NOMO-1 treated with dmso at 0.1 percent for 144 hours (cell line): ENCODE results near the gene SH2D6.
A peak's percentile ranks its signal among the peaks of the same experiment; 100 is the strongest.
"Not testable (repeated sequence)": the region's sequence is repeated elsewhere in the genome, so short reads cannot be mapped to it uniquely, and the experiment has no call there.

Experiments
- DNase-seq: peaks from one replicate; lab custom pipeline; 2025; ENCODE audit not compliant: unreplicated experiment; lab: John Stamatoyannopoulos, UW

Gene SH2D6

DNA sequence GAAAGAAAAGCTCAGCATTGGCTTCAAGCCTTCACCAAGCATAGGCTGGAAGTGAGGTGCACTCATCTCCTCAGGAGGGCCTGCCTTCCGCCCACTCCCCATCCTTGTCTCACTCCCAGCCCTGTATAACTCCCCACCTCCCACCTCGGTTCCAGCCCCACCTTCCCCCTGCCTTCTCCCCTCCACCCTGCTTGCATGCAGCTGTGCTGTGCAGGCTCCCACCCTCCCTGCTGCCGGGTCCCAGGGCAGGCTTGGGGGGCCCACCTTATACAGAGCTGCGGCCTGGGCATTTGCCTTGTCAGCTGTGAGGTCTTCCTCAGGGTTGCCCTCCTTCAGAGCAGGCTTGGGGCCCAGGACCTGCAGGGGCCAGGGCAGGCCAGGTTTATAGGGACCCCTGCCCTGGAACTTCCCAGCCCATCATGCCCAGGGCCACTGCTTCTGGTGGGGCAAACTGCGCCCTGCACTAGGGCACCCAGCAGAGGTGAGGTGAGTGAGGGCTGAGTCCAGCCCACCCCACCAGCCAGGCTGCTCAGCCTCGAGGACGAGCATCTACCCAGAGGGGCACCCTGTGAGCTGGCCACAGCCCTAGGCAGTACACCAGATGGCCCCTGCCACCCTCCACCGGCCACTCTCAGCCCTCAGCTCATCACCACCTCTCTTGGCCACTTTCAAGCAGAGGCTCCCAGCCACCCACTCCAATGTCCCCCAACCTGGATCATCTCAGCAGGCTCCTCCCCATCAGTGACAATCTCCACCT lies 19.9 kb upstream of the SH2D6 start:
- DNase-seq = no peak

GRCh38 chr2:85399183-85399455 lies 19.4 kb upstream of the SH2D6 start:
- no peak for DNase-seq

GRCh38 chr2:85400023-85400422 lies 18.5 kb upstream of the SH2D6 start:
- DNase-seq = no peak

GRCh38 chr2:85400541-85401463 lies 17.7 kb upstream of the SH2D6 start:
- DNase-seq = no peak

GRCh38 chr2:85401464-85401805 lies 17.1 kb upstream of the SH2D6 start:
- DNase-seq = no peak

- DNase-seq = peak; percentile 75
Observed at GRCh38 chr2:85401844-85402243, 16.7 kb upstream of the SH2D6 start.

DNA sequence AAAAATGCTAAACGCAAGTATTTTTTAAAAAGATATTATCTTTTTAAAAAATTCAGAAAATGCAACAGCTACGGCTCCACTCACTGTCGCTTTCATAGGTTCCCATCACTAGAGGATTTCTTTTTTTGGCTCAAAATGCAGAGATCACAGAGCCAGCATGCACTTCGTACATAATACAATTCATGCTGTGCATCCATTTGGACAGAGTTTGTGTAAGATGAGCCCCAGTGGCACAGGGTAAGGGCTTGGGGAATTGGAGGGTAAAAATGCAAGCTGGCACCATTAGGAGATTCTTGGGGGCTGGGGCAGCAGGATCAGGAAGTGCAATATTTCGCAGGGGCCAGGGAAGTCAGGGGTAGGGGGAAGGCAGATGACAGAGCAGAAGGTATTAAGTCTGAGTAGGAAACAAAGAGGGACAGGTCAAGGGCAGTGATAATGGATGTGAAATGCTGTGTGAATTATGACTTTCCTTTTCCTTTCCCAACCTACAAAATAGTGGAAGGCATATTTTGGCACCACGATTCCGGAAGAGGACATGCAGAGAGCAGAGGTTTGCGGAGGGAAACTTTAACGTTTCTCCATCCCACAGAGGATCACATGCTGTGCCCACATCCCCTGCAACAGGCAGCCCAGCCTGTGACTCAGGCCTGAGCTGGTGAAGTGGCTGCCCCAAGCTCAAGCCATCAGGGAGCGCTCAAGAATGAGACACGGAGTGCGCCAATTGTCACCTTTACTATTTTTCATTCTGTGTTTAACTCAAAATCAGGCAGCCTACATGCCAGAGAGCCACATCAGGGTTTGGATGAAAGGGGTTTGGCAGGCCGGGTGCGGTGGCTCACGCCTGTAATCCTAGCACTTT lies 13.1 kb upstream of the SH2D6 start:
- peak; percentile 91 for DNase-seq

GRCh38 chr2:85409845-85410583 lies 8.5 kb upstream of the SH2D6 start, which contains the start of gene CAPG:
Gene CAPG, minus strand, starts transcription at chr2:85410366. Its CDS starts 8,221 bp downstream, at chr2:85402145.
- peak; percentile 89 for DNase-seq

GRCh38 chr2:85410584-85411404 lies 7.7 kb upstream of the SH2D6 start:
- DNase-seq = peak; percentile 37

DNA sequence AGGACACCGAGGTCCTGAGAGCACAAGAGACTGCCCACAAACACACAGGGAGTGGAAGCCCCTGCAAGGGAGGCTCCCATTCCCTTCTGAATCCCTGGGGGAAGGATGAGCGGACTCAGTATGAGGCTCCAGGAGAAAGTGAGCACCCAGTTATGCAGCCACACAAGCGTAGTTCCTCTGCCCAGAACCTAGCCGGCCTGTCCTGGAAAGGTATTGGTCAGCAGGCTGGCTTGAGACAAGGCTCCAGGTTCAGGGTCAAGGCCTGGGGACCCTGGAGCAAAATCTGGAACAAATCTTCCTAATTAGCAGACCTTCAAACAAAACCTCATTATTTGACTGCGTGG lies 7.1 kb upstream of the SH2D6 start:
- DNase-seq = no peak

DNA sequence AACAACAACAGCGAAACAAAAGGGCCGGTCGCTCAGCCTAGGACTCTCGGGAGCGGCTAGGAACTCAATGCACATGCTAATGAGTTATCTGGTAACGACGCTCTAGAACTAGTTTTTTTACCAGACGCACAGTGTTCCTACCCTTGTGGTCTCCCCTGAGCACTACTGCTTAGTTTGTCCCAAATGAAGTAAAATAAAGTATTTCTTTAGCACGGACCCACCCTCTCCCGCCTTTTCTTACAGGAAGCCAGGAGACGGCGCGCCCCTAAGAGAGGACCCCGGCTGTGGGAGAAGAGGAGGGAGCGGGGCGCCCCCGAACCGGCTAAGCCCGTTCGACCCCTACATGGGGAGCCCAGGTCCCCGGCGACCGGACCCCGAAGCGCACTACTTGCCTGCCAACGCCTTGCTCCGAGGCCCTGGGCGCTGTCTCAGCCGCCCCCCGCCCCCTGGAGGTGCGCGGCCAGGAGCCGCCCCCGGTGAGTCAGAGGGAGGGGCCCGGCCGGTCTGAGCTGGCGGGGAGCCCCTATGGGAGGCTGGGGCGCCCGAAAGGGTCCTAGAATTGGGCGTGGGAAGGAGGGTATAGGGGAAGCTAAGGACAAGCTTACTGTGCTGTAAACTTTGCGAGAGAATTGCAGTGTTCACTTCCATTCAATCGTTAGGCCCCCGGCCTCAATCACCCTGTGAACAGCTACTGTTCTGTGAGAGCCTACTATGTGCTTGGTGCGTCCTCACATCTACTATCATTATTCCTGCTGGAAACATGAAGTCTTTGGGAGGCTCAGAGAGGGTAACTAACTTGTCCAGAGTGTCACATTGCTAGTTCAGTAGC lies 4.7 kb upstream of the SH2D6 start:
- no peak for DNase-seq

DNA sequence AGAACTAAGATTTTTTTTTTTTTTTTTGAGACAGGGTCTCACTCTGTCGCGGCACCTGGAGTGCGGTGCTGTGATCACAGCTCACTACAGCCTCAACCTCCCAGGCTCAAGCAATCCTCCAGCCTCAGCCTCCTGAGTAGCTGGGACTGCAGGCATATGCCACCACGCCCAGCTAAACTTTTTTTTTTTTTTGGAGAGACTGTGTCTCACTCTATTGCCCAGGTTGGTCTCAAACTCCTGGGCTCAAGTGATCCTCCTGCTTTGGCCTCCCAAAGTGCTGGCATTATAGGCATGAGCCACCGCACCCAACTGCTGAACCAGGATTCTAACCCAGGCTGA lies 4.1 kb upstream of the SH2D6 start:
- DNase-seq = not testable (repeated sequence)

GRCh38 chr2:85414761-85415553 lies 3.6 kb upstream of the SH2D6 start:
- DNase-seq = no peak

- DNase-seq = no peak
Observed at GRCh38 chr2:85415980-85416650, 2.4 kb upstream of the SH2D6 start.

GRCh38 chr2:85419009-85419675 lies 628 bp downstream of the SH2D6 start:
- no peak for DNase-seq

DNA sequence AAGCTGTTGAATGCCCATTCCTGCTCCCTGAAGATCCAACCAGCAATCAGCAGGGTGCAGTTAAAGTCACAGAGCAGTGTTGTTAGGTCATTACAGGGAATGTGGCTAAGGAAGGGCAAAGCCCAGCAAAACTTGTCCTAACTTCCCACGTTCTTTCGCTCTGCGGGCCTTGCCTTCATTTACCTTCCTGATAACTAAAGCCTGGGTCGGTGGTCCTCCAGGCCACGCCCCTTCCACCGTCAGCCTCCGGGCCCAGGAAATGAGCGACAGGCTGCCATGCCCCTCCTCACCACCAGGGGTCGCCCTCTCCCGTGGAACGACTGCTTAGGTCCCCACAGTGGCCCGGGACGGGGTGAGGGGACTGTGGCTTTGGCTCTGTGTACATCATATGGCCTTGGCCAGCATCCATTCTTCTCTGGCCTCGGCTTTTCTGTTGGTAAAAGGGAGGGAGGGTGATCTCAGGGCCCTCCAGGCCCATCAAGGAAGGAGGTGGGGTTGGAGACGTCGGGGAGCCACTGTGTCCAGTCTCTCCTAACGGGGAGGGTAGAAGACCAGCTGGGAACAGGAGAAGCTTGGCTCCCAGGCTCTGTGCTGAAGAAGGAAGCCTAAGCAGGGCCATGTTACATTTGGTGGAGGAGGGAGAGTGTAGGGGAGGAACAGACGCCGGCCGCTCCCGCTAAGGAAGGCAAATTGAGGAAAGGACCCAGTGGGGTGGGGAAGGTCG lies 2.2 kb downstream of the SH2D6 start:
- peak; percentile 71 for DNase-seq
